ENCODE data around the gene OR2S2.
"Not testable (repeated sequence)": the region's sequence is repeated elsewhere in the genome, so short reads cannot be mapped to it uniquely, and the experiment has no call there.

Gene OR2S2

GRCh38 chr9:35958104-35958837 lies at the start of gene OR2S2:
Gene OR2S2 (minus strand): TSS chr9:35958154. CDS start chr9:35958098, 56 bp downstream.
- DNase-seq (ENCODE audit: low read depth), result no peak

- no peak for DNase-seq (ENCODE audit: low read depth)
These were observed 49.4 kb upstream of the OR2S2 start for GRCh38 chr9:36007316-36007708.

GRCh38 chr9:36006549-36007315 lies 48.8 kb upstream of the OR2S2 start:
- no peak for DNase-seq (ENCODE audit: low read depth)

- no peak for DNase-seq (ENCODE audit: low read depth)
These were observed 47.9 kb upstream of the OR2S2 start for GRCh38 chr9:36005891-36006290.

GRCh38 chr9:35998333-35998732 lies 40.4 kb upstream of the OR2S2 start:
- no peak for DNase-seq (ENCODE audit: low read depth)

GRCh38 chr9:35997016-35997415 lies 39.1 kb upstream of the OR2S2 start:
- not testable (repeated sequence) for DNase-seq (ENCODE audit: low read depth)

- DNase-seq (ENCODE audit: low read depth), result no peak
These were observed 38.5 kb upstream of the OR2S2 start for GRCh38 chr9:35996358-35996970.

- DNase-seq (ENCODE audit: low read depth), result no peak
These were observed 37.0 kb upstream of the OR2S2 start for GRCh38 chr9:35994959-35995358.

GRCh38 chr9:35993976-35994720 lies 36.2 kb upstream of the OR2S2 start:
- no peak for DNase-seq (ENCODE audit: low read depth)

- not testable (repeated sequence) for DNase-seq (ENCODE audit: low read depth)
These were observed 35.2 kb upstream of the OR2S2 start for GRCh38 chr9:35993136-35993535.

- DNase-seq (ENCODE audit: low read depth), result no peak
These were observed 32.2 kb upstream of the OR2S2 start for GRCh38 chr9:35990155-35990554.

GRCh38 chr9:35984021-35984420 lies 26.1 kb upstream of the OR2S2 start:
- DNase-seq (ENCODE audit: low read depth), result no peak

- DNase-seq (ENCODE audit: low read depth), result no peak
These were observed 23.7 kb upstream of the OR2S2 start for GRCh38 chr9:35981699-35982098.

GRCh38 chr9:35980289-35981011 lies 22.5 kb upstream of the OR2S2 start:
- no peak for DNase-seq (ENCODE audit: low read depth)

GRCh38 chr9:35978792-35979191 lies 20.8 kb upstream of the OR2S2 start:
- DNase-seq (ENCODE audit: low read depth), result no peak

- no peak for DNase-seq (ENCODE audit: low read depth)
These were observed 18.8 kb upstream of the OR2S2 start for GRCh38 chr9:35976726-35977125.

GRCh38 chr9:35974800-35975199 lies 16.8 kb upstream of the OR2S2 start:
- DNase-seq (ENCODE audit: low read depth), result no peak

- no peak for DNase-seq (ENCODE audit: low read depth)
These were observed 14.1 kb upstream of the OR2S2 start for GRCh38 chr9:35972093-35972492.

GRCh38 chr9:35967042-35967441 lies 9.1 kb upstream of the OR2S2 start:
- DNase-seq (ENCODE audit: low read depth), result no peak

- no peak for DNase-seq (ENCODE audit: low read depth)
These were observed 8.5 kb upstream of the OR2S2 start for GRCh38 chr9:35966433-35966832.

GRCh38 chr9:35965011-35965410 lies 7.1 kb upstream of the OR2S2 start:
- no peak for DNase-seq (ENCODE audit: low read depth)

Measured in activated T-cell treated with anti-CD3 and anti-CD28 coated beads for 24 hours (primary cell).